Thymus (tissue), 11 donors: ENCODE data around the gene FBP2. TPM values are rescaled to one million over a fixed set of nuclear protein-coding genes. Genes with fewer than 3 reads are reported as not detected.

Experiments
- DNase-seq, 9 donors: peaks; one replicate each; pipeline ENCODE4 v3.0.0-alpha.2; 2013; ENCODE audit warnings: low spot score in 9 of 9, low read depth in 6 of 9, missing footprints in 1 of 9
- H3K27ac ChIP-seq, 2 donors: one replicate each; pipeline ENCODE4 v1.5.1; 2013; ENCODE audit warnings: control low read depth in 1 of 2, low read depth in 1 of 2, low read length in 1 of 2, mild to moderate bottlenecking in 1 of 2, moderate library complexity in 1 of 2
- H3K27me3 ChIP-seq, 2 donors: one replicate each; pipeline ENCODE4 v1.5.1; 2013; ENCODE audit warnings: low read length in 1 of 2; ENCODE audit not compliant: control insufficient read depth in 2 of 2, insufficient read depth in 1 of 2
- H3K36me3 ChIP-seq, 2 donors: one replicate each; pipeline ENCODE4 v1.5.1; 2013; ENCODE audit warnings: low read length in 1 of 2, mild to moderate bottlenecking in 1 of 2, moderate library complexity in 1 of 2; ENCODE audit not compliant: control insufficient read depth in 2 of 2, insufficient read depth in 2 of 2
- H3K4me1 ChIP-seq, 2 donors: one replicate each; pipeline ENCODE4 v1.5.1; 2013; ENCODE audit warnings: low read length in 2 of 2; ENCODE audit not compliant: control insufficient read depth in 2 of 2, insufficient read depth in 2 of 2
- H3K4me3 ChIP-seq, 2 donors: one replicate each; pipeline ENCODE4 v1.5.1; 2013; ENCODE audit warnings: low read length in 2 of 2, control low read depth in 1 of 2, mild to moderate bottlenecking in 1 of 2
- H3K9me3 ChIP-seq, 2 donors: one replicate each; pipeline ENCODE4 v1.5.1; 2013; ENCODE audit warnings: low read length in 1 of 2, mild to moderate bottlenecking in 1 of 2; ENCODE audit not compliant: control insufficient read depth in 2 of 2, insufficient read depth in 1 of 2
- WGBS: extraction: QIAGEN DNeasy Blood & Tissue Kit; methylation state at CpG from one replicate; pipeline ENCODE4 v1.1.7; 2013; 5-methylcytosine and 5-hydroxymethylcytosine counted together
- polyA plus RNA-seq: library from polyadenylated mRNA; stranded (reverse); fragments of 200-250 nt; gene quantifications from one replicate; pipeline ENCODE4 v1.2.3, GENCODE V29; 2013
- total RNA-seq: library from RNA; stranded (reverse); fragments of 120-200 nt; gene quantifications from one replicate; pipeline ENCODE4 v1.2.4, GENCODE V29; 2013
- donor health status: healthy.

FBP2 gene
- total and polyA plus RNA-seq, 2 donors, result 0.32 to 0.38 TPM

DNA sequence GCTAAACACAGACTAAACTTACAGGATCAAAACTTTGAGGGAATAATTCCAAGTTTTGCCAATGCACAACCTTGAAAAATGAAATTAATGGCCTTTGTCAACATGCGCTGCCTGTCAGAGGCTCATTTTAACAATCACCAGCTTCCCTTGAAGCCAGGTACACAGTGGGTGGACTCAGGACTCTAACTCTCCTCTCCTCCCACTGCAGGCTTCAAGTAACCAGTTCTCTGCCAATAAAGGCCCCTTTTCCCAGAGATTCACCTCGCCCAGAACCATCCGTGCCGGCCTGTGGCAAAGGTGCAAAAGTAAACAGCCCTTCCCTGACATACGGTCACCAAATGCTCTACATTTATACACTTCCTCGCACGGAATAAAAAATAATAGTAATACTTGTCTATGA is 18.4 kb upstream of the FBP2 start:
- 67% methylated on average over 7 of the region's 7 CpGs for WGBS

GRCh38 chr9:94611638-94612068 is 18.0 kb upstream of the FBP2 start:
- H3K36me3 ChIP-seq, result no peaks in the 10 kb centered on the region
- H3K27me3 ChIP-seq, result peaks cover 12 to 63% of the 10 kb centered on the region in 2 donors
- peaks cover 3 to 7% of the 10 kb centered on the region in 2 donors for H3K4me1 ChIP-seq
- WGBS, result 58% methylated on average over 3 of the region's 3 CpGs
- H3K4me3 ChIP-seq, result no peak overlapping the region
- DNase-seq, result peak in 5 of 9 donors; percentile 30 to 66 (median 37)
- H3K27ac ChIP-seq, result no peak overlapping the region
- H3K9me3 ChIP-seq, result no peaks in the 10 kb centered on the region

More for the DNA sequence above, 18.4 kb upstream of the FBP2 start:
- no peak overlapping the region for H3K27ac ChIP-seq
- peaks cover 10 to 59% of the 10 kb centered on the region in 2 donors for H3K27me3 ChIP-seq
- DNase-seq, result no peak
- no peaks in the 10 kb centered on the region for H3K36me3 ChIP-seq
- no peaks in the 10 kb centered on the region for H3K9me3 ChIP-seq
- peaks cover 3 to 7% of the 10 kb centered on the region in 2 donors for H3K4me1 ChIP-seq
- no peak overlapping the region for H3K4me3 ChIP-seq

DNA sequence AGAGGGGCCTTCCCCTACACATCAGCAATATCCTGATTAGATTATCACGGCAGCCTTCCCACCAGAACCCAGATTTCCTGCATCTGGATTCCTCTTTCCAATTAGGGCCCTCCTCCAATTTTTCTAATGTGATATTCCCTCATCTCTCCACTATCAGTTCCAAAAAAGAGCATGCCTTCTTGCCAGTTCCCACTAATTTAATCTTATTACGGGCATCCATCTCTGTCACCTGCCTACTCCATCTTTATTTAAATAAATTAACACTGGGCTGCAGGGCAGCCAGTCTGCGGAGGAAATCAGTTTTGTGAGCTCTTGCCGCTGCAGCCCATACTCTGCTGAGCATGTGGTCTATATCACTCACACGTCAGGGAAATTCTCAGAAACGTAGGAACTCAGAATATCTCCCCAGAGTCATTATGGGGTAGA is 16.6 kb upstream of the FBP2 start:
- Histone ChIP-seq H3K36me3 (no peaks in the 10 kb centered on the region), H3K9me3 (no peaks in the 10 kb centered on the region), H3K27ac (no peak overlapping the region), H3K4me3 (no peak overlapping the region), H3K4me1 (peaks cover 3 to 7% of the 10 kb centered on the region in 2 donors), H3K27me3 (peaks cover 16 to 76% of the 10 kb centered on the region in 2 donors)
- 85% methylated on average over 6 of the region's 6 CpGs for WGBS
- no peak for DNase-seq

- WGBS, result 96% methylated on average over 8 of the region's 8 CpGs
- peaks cover 3 to 14% of the 10 kb centered on the region in 2 donors for H3K4me1 ChIP-seq
Measured at GRCh38 chr9:94607423-94607691, 13.7 kb upstream of the FBP2 start.

GRCh38 chr9:94606646-94607422 is 13.2 kb upstream of the FBP2 start:
- no peak for DNase-seq
- Histone ChIP-seq H3K27ac (no peak overlapping the region), H3K4me1 (peaks cover 3 to 10% of the 10 kb centered on the region in 2 donors), H3K27me3 (peaks cover 18 to 66% of the 10 kb centered on the region in 2 donors), H3K9me3 (no peaks in the 10 kb centered on the region), H3K4me3 (no peak overlapping the region), H3K36me3 (no peaks in the 10 kb centered on the region)
- WGBS, result 95% methylated on average over 24 of the region's 24 CpGs

More at GRCh38 chr9:94607423-94607691, 13.7 kb upstream of the FBP2 start:
- no peaks in the 10 kb centered on the region for H3K9me3 ChIP-seq
- no peak overlapping the region for H3K27ac ChIP-seq
- DNase-seq, result no peak
- H3K36me3 ChIP-seq, result no peaks in the 10 kb centered on the region
- no peak overlapping the region for H3K4me3 ChIP-seq
- H3K27me3 ChIP-seq, result peaks cover 18 to 68% of the 10 kb centered on the region in 2 donors

- Histone ChIP-seq H3K27ac (no peak overlapping the region), H3K4me1 (peaks cover 0 to 7% of the 10 kb centered on the region in 2 donors), H3K27me3 (peaks cover 9 to 38% of the 10 kb centered on the region in 2 donors), H3K9me3 (no peaks in the 10 kb centered on the region), H3K36me3 (no peaks in the 10 kb centered on the region), H3K4me3 (no peak overlapping the region)
- WGBS, result 32% methylated on average over 21 of the region's 21 CpGs
- peak in 8 of 9 donors; percentile 21 to 66 (median 43) for DNase-seq
Measured at GRCh38 chr9:94603259-94604160, 9.9 kb upstream of the FBP2 start.

- WGBS, result 93% methylated on average over 6 of the region's 6 CpGs
- peaks cover 0 to 7% of the 10 kb centered on the region in 2 donors for H3K4me1 ChIP-seq
- H3K27ac ChIP-seq, result no peak overlapping the region
Measured at GRCh38 chr9:94602666-94603065, 9.0 kb upstream of the FBP2 start.

GRCh38 chr9:94600715-94601114 is 7.1 kb upstream of the FBP2 start:
- H3K27ac ChIP-seq, result no peak overlapping the region
- WGBS, result 94% methylated on average over 10 of the region's 10 CpGs
- no peaks in the 10 kb centered on the region for H3K9me3 ChIP-seq
- H3K27me3 ChIP-seq, result peaks cover 3 to 10% of the 10 kb centered on the region in 2 donors
- H3K4me1 ChIP-seq, result peaks cover 0 to 7% of the 10 kb centered on the region in 2 donors
- H3K4me3 ChIP-seq, result no peak overlapping the region
- no peaks in the 10 kb centered on the region for H3K36me3 ChIP-seq
- no peak for DNase-seq

More at GRCh38 chr9:94602666-94603065, 9.0 kb upstream of the FBP2 start:
- Histone ChIP-seq H3K36me3 (no peaks in the 10 kb centered on the region), H3K4me3 (no peak overlapping the region), H3K27me3 (peaks cover 8 to 30% of the 10 kb centered on the region in 2 donors), H3K9me3 (no peaks in the 10 kb centered on the region)
- DNase-seq, result no peak

DNA sequence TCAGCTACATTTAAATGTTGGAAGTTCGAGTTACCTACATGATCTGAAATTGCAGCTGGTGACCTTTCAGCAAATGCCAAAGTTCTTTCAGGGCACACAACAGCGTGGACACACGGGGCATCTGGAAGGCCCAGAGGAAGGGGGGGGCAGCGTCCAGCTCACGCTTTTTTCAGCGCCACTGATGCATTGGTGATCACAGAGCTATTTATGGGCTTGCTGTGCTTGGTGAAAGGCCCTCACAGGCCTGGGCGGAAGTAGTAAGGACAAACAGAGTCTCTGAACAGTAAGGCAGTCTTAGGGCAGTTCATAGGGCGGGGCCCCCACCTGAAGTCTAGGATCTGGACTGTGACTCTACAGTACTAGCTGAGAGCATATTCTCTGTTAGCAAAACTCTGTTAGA is 6.6 kb upstream of the FBP2 start:
- no peak for DNase-seq
- H3K36me3 ChIP-seq, result no peaks in the 10 kb centered on the region
- H3K4me3 ChIP-seq, result no peak overlapping the region
- no peak overlapping the region for H3K27ac ChIP-seq
- peaks cover 0 to 7% of the 10 kb centered on the region in 2 donors for H3K4me1 ChIP-seq
- H3K27me3 ChIP-seq, result peaks cover 2 to 8% of the 10 kb centered on the region in 2 donors
- no peaks in the 10 kb centered on the region for H3K9me3 ChIP-seq
- WGBS, result 95% methylated on average over 8 of the region's 8 CpGs
